HG02885 (cell line): Measurements from ENCODE around the gene ZCCHC24.

Experiments
- ATAC-seq: cut with Tn5 transposase; IDR thresholded peaks from one replicate; pipeline ENCODE4 v1.9.1; 2021; ENCODE audit warnings: mild to moderate bottlenecking; ENCODE audit not compliant: unreplicated experiment, poor library complexity

The ZCCHC24 gene

GRCh38 chr10:79445161-79445976, at the start of gene ZCCHC24:
ZCCHC24 (minus strand) TSS chr10:79445624; CDS start chr10:79445440, 184 bp downstream.
- peak; percentile 96 for ATAC-seq

- no peak for ATAC-seq
Measured at GRCh38 chr10:79493806-79494205, 48.4 kb upstream of the ZCCHC24 start.

GRCh38 chr10:79492839-79493238, 47.4 kb upstream of the ZCCHC24 start:
- no peak for ATAC-seq

GRCh38 chr10:79492256-79492655, 46.8 kb upstream of the ZCCHC24 start:
- ATAC-seq: no peak

- ATAC-seq: peak; percentile 45
Measured at GRCh38 chr10:79491143-79491835, 45.9 kb upstream of the ZCCHC24 start.

- ATAC-seq: no peak
Measured at GRCh38 chr10:79490400-79491142, 45.1 kb upstream of the ZCCHC24 start.

- no peak for ATAC-seq
Measured at GRCh38 chr10:79488870-79489269, 43.4 kb upstream of the ZCCHC24 start.

GRCh38 chr10:79488336-79488735, 42.9 kb upstream of the ZCCHC24 start:
- ATAC-seq: no peak

- ATAC-seq: peak; percentile 87
Measured at GRCh38 chr10:79487296-79488194, 42.1 kb upstream of the ZCCHC24 start.

GRCh38 chr10:79484476-79484875, 39.1 kb upstream of the ZCCHC24 start:
- ATAC-seq: no peak

GRCh38 chr10:79483948-79484347, 38.5 kb upstream of the ZCCHC24 start:
- no peak for ATAC-seq

- ATAC-seq: no peak
Measured at GRCh38 chr10:79483299-79483698, 37.9 kb upstream of the ZCCHC24 start.

GRCh38 chr10:79482741-79483140, 37.3 kb upstream of the ZCCHC24 start:
- no peak for ATAC-seq

GRCh38 chr10:79482304-79482703, 36.9 kb upstream of the ZCCHC24 start:
- ATAC-seq: no peak

GRCh38 chr10:79479283-79479909, 34.0 kb upstream of the ZCCHC24 start:
- ATAC-seq: no peak

GRCh38 chr10:79477456-79477855, 32.0 kb upstream of the ZCCHC24 start:
- no peak for ATAC-seq

GRCh38 chr10:79476645-79477044, 31.2 kb upstream of the ZCCHC24 start:
- no peak for ATAC-seq

GRCh38 chr10:79475877-79476276, 30.5 kb upstream of the ZCCHC24 start:
- ATAC-seq: no peak

- no peak for ATAC-seq
Measured at GRCh38 chr10:79475119-79475653, 29.8 kb upstream of the ZCCHC24 start.
